Ovary (tissue), 9 donors: ENCODE data around the gene YIPF1. TPM values are rescaled to one million over a fixed set of nuclear protein-coding genes. Genes with fewer than 3 reads are reported as not detected.

Source experiments
- DNase-seq, 5 donors: peaks; one replicate each; pipeline ENCODE4 v3.0.0-alpha.2; 2019 to 2020
- H3K27ac ChIP-seq, 2 donors: fragments of 200-600 bp; one replicate each; pipeline versions ENCODE4 v1.5.1 to v1.8.0; 2019 to 2022
- H3K27me3 ChIP-seq: fragments of 200-600 bp; one replicate; pipeline ENCODE4 v1.8.0; 2022
- H3K36me3 ChIP-seq: fragments of 200-600 bp; sonication (generic); one replicate; pipeline ENCODE4 v1.5.1; 2019
- H3K4me1 ChIP-seq: one replicate; pipeline ENCODE4 v1.8.1; 2013; ENCODE audit warnings: mild to moderate bottlenecking, moderate library complexity; ENCODE audit not compliant: insufficient read depth
- H3K4me3 ChIP-seq: fragments of 200-600 bp; sonication (generic); one replicate; pipeline ENCODE4 v1.5.1; 2017
- H3K9me3 ChIP-seq, 2 donors: fragments of 200-600 bp in 1 of 2; sonication (generic) in 1 of 2; one replicate each; pipeline versions ENCODE4 v1.5.1 to v1.8.1; 2013 to 2019; ENCODE audit warnings: mild to moderate bottlenecking in 1 of 2, moderate library complexity in 1 of 2
- CTCF ChIP-seq, 3 donors: fragments of 450-650 bp in 2 of 3; fragments of 200-600 bp in 1 of 3; IDR thresholded peaks; one replicate each; pipeline versions ENCODE4 v1.5.1 to v1.8.0; 2016 to 2022; ENCODE audit warnings: antibody characterized with exemption in 3 of 3, mild to moderate bottlenecking in 1 of 3
- EP300 ChIP-seq: sonication (generic); formaldehyde crosslinking; IDR thresholded peaks from one replicate; pipeline ENCODE4 v1.6.1; 2017; ENCODE audit warnings: antibody characterized with exemption
- POLR2A ChIP-seq: fragments of 450-650 bp; IDR thresholded peaks from one replicate; pipeline ENCODE4 v1.6.1; 2017; ENCODE audit warnings: antibody characterized with exemption, mild to moderate bottlenecking, moderate library complexity
- WGBS, 3 donors: extraction: QIAGEN DNeasy Blood & Tissue Kit in 1 of 3; methylation state at CpG; one replicate each; pipeline versions ENCODE4 v1.1.5 to v1.1.7; 2013 to 2017; 5-methylcytosine and 5-hydroxymethylcytosine counted together
- intact Hi-C, 4 donors: fragments of 100-400 bp; cut with DNase I; formaldehyde crosslinking; loops; one replicate each; pipeline versions ENCODE4 v1.11.0 to v1.15.1; 2022 to 2023
- polyA plus RNA-seq, 2 donors: library from polyadenylated mRNA; stranded (reverse); fragments of 200-250 nt in 1 of 2; fragments of 350-450 nt in 1 of 2; fragmentation: Illumina TruSeq in 1 of 2; extraction: RNeasy Lipid Tissue Mini Kit (QIAGEN cat#74804) in 1 of 2; gene quantifications; one replicate each; pipeline ENCODE4 v1.2.3, GENCODE V29; 2013 to 2014
- total RNA-seq, 7 donors: library from RNA; depleted of rRNA in 2 of 7; stranded (reverse); fragments of >200 nt in 2 of 7; fragmentation: NEBNext Ultra II Directional in 3 of 7; extraction: Animal tissue kit (Norgen Biotek cat#: 25700) in 3 of 7; gene quantifications; one replicate each; pipeline versions ENCODE4 v1.1.0 to v1.2.4, GENCODE V29; 2016 to 2023
- donor health status: DM: no; HTN: no; CAD: no; lungs with moderate emphysema.
- donor health status: DM: no; HTN: no; CAD: no.
- donor health status: Bipolar disorder and iron deficiency.
- donor health status: DM: yes; HTN: yes; CAD: no.
- donor health status: DM: no; HTN: no; CAD: no.
- donor health status: DM: yes; HTN: yes; CAD: no.

The YIPF1 gene
- total and polyA plus RNA-seq, 9 donors: 11.5 to 47.8 (median 18.3) TPM

- no peak for TF ChIP-seq CTCF (IDR thresholded peaks at IDR 0.05)
- TF ChIP-seq POLR2A: no peak
- TF ChIP-seq EP300: no peak
- no peak overlapping the region for H3K27ac ChIP-seq
- H3K4me3 ChIP-seq: no peak overlapping the region
- WGBS, 3 donors: 61 to 73% (median 70%) methylated on average over 5 of the region's 5 CpGs
- no peaks in the 10 kb centered on the region for H3K9me3 ChIP-seq
- intact Hi-C loops: loop anchor here in 1 of 4 donors (10.0 kb wide), 1 partner anchor 183 kb away; the partner anchor contains the start of genes TCEANC2 and TMEM59
- no peaks in the 10 kb centered on the region for H3K36me3 ChIP-seq
- H3K27me3 ChIP-seq: no peaks in the 10 kb centered on the region
- no peak for DNase-seq
- no peaks in the 10 kb centered on the region for H3K4me1 ChIP-seq
These were observed 17.7 kb downstream of the YIPF1 start for GRCh38 chr1:53871773-53872484.

DNA sequence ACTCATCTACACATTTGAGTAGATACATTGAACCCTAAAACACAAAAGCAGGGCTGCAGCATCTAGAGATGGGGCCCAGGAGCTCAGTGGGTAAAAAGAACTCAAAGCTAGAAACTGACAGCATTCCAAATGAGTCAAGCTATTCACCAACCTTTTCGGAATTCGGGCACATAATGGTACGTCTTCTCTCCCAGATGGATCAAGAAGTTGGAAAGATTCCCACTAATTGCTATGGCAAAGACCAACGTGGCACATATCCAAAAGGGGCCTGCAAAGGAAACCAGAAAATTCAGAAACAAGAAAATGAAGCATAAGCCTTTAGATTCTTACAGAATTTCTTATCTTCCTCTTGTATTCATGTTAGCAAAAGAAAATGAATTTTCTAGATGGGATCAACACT, 18.4 kb downstream of the YIPF1 start:
- no peaks in the 10 kb centered on the region for H3K9me3 ChIP-seq
- no peak overlapping the region for H3K27ac ChIP-seq
- TF ChIP-seq CTCF (IDR thresholded peaks at IDR 0.05) (no peak), EP300 (no peak), POLR2A (no peak)
- no peak overlapping the region for H3K4me3 ChIP-seq
- H3K4me1 ChIP-seq: no peaks in the 10 kb centered on the region
- DNase-seq: no peak
- WGBS, 3 donors: 71 to 77% (median 72%) methylated on average over 4 of the region's 4 CpGs
- no peaks in the 10 kb centered on the region for H3K27me3 ChIP-seq
- intact Hi-C loops: loop anchor here in 1 of 4 donors (10.0 kb wide), 1 partner anchor 184 kb away; the partner anchor contains the start of genes TCEANC2 and TMEM59
- no peaks in the 10 kb centered on the region for H3K36me3 ChIP-seq

- WGBS, 3 donors: 91 to 95% (median 94%) methylated on average over 11 of the region's 11 CpGs
- TF ChIP-seq EP300 (no peak), CTCF (IDR thresholded peaks at IDR 0.05) (no peak), POLR2A (no peak)
- H3K36me3 ChIP-seq: no peaks in the 10 kb centered on the region
- no peaks in the 10 kb centered on the region for H3K9me3 ChIP-seq
- no peak overlapping the region for H3K4me3 ChIP-seq
- intact Hi-C loops: loop anchor here in 3 of 4 donors (10.0 kb wide), 4 partner anchors 185 to 945 kb away; partner anchors contain the start of genes TCEANC2 (in 1 of the 3), TMEM59 (in 1 of the 3) and TTC22 (in 1 of the 3)
- H3K27me3 ChIP-seq: no peaks in the 10 kb centered on the region
- no peak for DNase-seq
- H3K27ac ChIP-seq: no peak overlapping the region
- no peaks in the 10 kb centered on the region for H3K4me1 ChIP-seq
These were observed 20.0 kb downstream of the YIPF1 start for GRCh38 chr1:53869454-53870117.

GRCh38 chr1:53868565-53868964, 21.0 kb downstream of the YIPF1 start:
- Histone ChIP-seq H3K27me3 (no peaks in the 10 kb centered on the region), H3K4me3 (no peak overlapping the region), H3K9me3 (no peaks in the 10 kb centered on the region), H3K27ac (no peak overlapping the region), H3K36me3 (no peaks in the 10 kb centered on the region), H3K4me1 (no peaks in the 10 kb centered on the region)
- no peak for DNase-seq
- TF ChIP-seq EP300 (no peak), POLR2A (no peak), CTCF (IDR thresholded peaks at IDR 0.05) (no peak)
- WGBS, 3 donors: 66 to 88% (median 87%) methylated on average over 1 of the region's 1 CpG
- intact Hi-C loops: loop anchor here in 3 of 4 donors (10.0 kb wide), 3 partner anchors 626 to 946 kb away; partner anchors contain the start of gene TTC22 (in 1 of the 3)
